Left ventricle myocardium inferior (tissue), 1 donor: ENCODE measurements around the gene ANKDD1A. TPM values are rescaled to one million over a fixed set of nuclear protein-coding genes. Genes with fewer than 3 reads are reported as not detected.
A peak's percentile ranks its signal among the peaks of the same experiment; 100 is the strongest.

Experiments used
- DNase-seq: peaks from one replicate; pipeline ENCODE4 v3.0.0-alpha.2; 2020
- H3K27ac ChIP-seq: fragments of 200-600 bp; replicated peaks from 2 replicates; pipeline ENCODE4 v1.8.0; 2021
- H3K27me3 ChIP-seq: fragments of 200-600 bp; 2 replicates; pipeline ENCODE4 v1.8.0; 2021; ENCODE audit warnings: low read depth
- H3K36me3 ChIP-seq: fragments of 200-600 bp; 2 replicates; pipeline ENCODE4 v1.8.0; 2021
- H3K4me1 ChIP-seq: fragments of 200-600 bp; 2 replicates; pipeline ENCODE4 v1.8.0; 2021
- H3K4me3 ChIP-seq: fragments of 200-600 bp; 2 replicates; pipeline ENCODE4 v1.8.0; 2021; ENCODE audit warnings: mild to moderate bottlenecking, moderate library complexity
- H3K9me3 ChIP-seq: fragments of 200-600 bp; replicated peaks from 2 replicates; pipeline ENCODE4 v1.8.0; 2021
- intact Hi-C: fragments of 100-400 bp; cut with micrococcal nuclease; formaldehyde crosslinking; loops from one replicate; pipeline ENCODE4 v1.11.0; 2022
- total RNA-seq: library from RNA; stranded (reverse); fragmentation: NEBNext Ultra II Directional; extraction: Animal tissue kit (Norgen Biotek cat#: 25700); gene quantifications from one replicate; pipeline ENCODE4 v1.2.1, GENCODE V29; 2021
- TF ChIP-seq, protein P1 (sequence below): fragments of 200-600 bp; IDR thresholded peaks from 2 replicates; pipeline ENCODE4 v1.8.0; 2021; ENCODE audit warnings: antibody characterized with exemption, mild to moderate bottlenecking, borderline replicate concordance
- donor health status: DM: no; HTN: yes; CAD: no; lungs with severe emphysema.

The ANKDD1A gene
- total RNA-seq, 1 donor from 2014 or later, result 1.8 TPM

DNA sequence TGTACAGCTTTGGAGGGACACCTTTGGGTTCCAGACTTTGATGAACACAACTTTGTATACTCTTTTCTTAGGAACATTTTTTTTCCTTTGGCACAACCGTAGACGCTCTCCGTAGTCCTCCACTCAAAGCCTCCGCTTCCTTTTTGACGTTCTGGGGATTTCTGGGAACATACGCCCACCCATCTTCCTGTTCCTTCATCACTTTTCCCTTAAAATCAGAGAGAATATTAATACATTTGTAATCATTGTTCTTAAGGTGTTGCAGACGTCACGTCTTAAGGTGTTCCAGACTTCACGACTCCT, 78.4 kb downstream of the ANKDD1A start:
- Histone ChIP-seq H3K9me3 (no peaks in the 10 kb centered on the region), H3K27ac (peak overlapping the region; percentile 94), H3K27me3 (no peaks in the 10 kb centered on the region), H3K36me3 (peaks cover 2% of the 10 kb centered on the region), H3K4me3 (peak overlapping the region; percentile 99), H3K4me1 (peaks cover 55% of the 10 kb centered on the region)
- DNase-seq, result no peak
- intact Hi-C loops, result no loop called here
- TF ChIP-seq, protein P1, sequence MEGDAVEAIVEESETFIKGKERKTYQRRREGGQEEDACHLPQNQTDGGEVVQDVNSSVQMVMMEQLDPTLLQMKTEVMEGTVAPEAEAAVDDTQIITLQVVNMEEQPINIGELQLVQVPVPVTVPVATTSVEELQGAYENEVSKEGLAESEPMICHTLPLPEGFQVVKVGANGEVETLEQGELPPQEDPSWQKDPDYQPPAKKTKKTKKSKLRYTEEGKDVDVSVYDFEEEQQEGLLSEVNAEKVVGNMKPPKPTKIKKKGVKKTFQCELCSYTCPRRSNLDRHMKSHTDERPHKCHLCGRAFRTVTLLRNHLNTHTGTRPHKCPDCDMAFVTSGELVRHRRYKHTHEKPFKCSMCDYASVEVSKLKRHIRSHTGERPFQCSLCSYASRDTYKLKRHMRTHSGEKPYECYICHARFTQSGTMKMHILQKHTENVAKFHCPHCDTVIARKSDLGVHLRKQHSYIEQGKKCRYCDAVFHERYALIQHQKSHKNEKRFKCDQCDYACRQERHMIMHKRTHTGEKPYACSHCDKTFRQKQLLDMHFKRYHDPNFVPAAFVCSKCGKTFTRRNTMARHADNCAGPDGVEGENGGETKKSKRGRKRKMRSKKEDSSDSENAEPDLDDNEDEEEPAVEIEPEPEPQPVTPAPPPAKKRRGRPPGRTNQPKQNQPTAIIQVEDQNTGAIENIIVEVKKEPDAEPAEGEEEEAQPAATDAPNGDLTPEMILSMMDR, result no peak

GRCh38 chr15:64991536-64992135, 79.9 kb downstream of the ANKDD1A start:
- Histone ChIP-seq H3K4me3 (no peak overlapping the region), H3K27me3 (no peaks in the 10 kb centered on the region), H3K4me1 (peaks cover 40% of the 10 kb centered on the region), H3K36me3 (peaks cover 2% of the 10 kb centered on the region), H3K9me3 (no peaks in the 10 kb centered on the region), H3K27ac (peak overlapping the region; percentile 94)
- DNase-seq, result peak; percentile 43
- intact Hi-C loops, result no loop called here
- TF ChIP-seq, protein P1, result no peak

DNA sequence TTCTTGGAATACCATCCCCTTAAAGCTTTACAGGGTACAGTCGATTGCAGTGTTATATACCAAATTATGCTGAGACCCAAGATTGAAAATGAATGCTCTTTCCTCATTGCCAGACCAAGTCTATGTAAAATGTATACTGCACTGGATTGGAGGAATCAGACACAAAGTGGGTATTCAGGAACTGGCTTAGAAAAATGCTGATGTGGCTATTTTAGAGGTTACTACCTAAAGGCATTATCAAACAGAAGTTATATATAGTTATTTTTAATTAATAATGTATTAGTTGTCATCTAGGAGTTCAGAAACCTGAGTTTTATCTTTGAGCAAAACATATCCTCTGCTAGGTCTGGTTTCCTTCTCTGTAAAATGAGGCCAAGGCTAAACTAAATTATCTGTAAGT, 81.6 kb downstream of the ANKDD1A start:
- TF ChIP-seq, protein P1, result no peak

GRCh38 chr15:64997066-64997465, 85.4 kb downstream of the ANKDD1A start:
- Histone ChIP-seq H3K4me3 (no peak overlapping the region), H3K4me1 (no peaks in the 10 kb centered on the region), H3K9me3 (no peaks in the 10 kb centered on the region), H3K27me3 (no peaks in the 10 kb centered on the region), H3K36me3 (peaks cover 9% of the 10 kb centered on the region), H3K27ac (no peak overlapping the region)
- TF ChIP-seq, protein P1, result no peak
- DNase-seq, result no peak
- intact Hi-C loops, result no loop called here

More for the DNA sequence above, 81.6 kb downstream of the ANKDD1A start:
- no peak for DNase-seq
- intact Hi-C loops, result no loop called here
- Histone ChIP-seq H3K4me1 (peaks cover 26% of the 10 kb centered on the region), H3K9me3 (no peaks in the 10 kb centered on the region), H3K27ac (no peak overlapping the region), H3K36me3 (no peaks in the 10 kb centered on the region), H3K4me3 (no peak overlapping the region), H3K27me3 (no peaks in the 10 kb centered on the region)

DNA sequence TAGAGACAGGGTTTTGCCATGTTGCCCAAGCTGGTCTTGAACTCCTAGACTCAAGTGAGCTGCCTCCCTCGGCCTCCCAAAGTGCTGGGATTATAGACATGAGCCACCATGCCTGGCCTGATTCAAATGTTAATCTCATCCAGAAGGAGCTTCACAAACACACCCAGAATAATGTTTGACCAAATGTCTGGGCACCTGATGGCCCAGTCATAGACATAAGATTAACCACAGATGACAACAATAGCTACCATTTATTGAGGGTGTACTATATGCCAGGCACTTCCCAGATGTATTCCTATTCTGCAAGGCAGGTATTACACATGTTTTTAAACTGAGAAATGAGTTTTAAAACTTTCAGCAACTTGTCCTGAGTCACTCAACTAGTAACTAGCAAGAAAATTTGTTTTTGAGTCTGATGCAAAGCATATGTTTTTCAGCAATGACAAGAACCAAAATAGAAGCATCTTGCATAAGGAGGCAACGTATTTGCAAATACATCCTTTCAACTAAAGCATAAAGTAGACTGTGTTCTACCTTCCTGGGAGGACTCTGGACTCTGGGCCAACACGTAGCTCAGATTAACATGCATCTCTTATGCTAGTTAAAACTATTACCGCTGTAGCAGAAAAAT, 86.2 kb downstream of the ANKDD1A start:
- H3K4me1 ChIP-seq, result no peaks in the 10 kb centered on the region
- no peak overlapping the region for H3K4me3 ChIP-seq
- intact Hi-C loops, result no loop called here
- H3K27ac ChIP-seq, result no peak overlapping the region
- H3K9me3 ChIP-seq, result no peaks in the 10 kb centered on the region
- TF ChIP-seq, protein P1, result no peak
- H3K36me3 ChIP-seq, result peaks cover 14% of the 10 kb centered on the region
- H3K27me3 ChIP-seq, result no peaks in the 10 kb centered on the region
- no peak for DNase-seq
